Omental fat pad (tissue), 4 donors: ENCODE results near the gene RHEX. TPM values are rescaled to one million over a fixed set of nuclear protein-coding genes. Genes with fewer than 3 reads are reported as not detected.

Source experiments
- ATAC-seq: fragments of 150-250 bp; one replicate; pipeline ENCODE4 v1.9.1; 2016; ENCODE audit warnings: mild to moderate bottlenecking, moderate library complexity; ENCODE audit not compliant: low FRiP score
- DNase-seq: peaks from one replicate; pipeline ENCODE4 v3.0.0-alpha.2; 2019; ENCODE audit warnings: low spot score
- total RNA-seq, 4 donors: library from RNA; depleted of rRNA; stranded (reverse); fragments of >200 nt; gene quantifications; one replicate each; pipeline ENCODE4 v1.1.0, GENCODE V29; 2016
- TF ChIP-seq, protein P1 (sequence below), 3 donors: fragments of 450-650 bp; IDR thresholded peaks; one replicate each; pipeline ENCODE4 v1.5.1; 2016 to 2017; ENCODE audit warnings: antibody characterized with exemption in 3 of 3, mild to moderate bottlenecking in 3 of 3, moderate library complexity in 2 of 3

Gene RHEX
- total RNA-seq, 4 donors from 2014 or later, result 1.1 to 5.4 (median 1.8) TPM

DNA sequence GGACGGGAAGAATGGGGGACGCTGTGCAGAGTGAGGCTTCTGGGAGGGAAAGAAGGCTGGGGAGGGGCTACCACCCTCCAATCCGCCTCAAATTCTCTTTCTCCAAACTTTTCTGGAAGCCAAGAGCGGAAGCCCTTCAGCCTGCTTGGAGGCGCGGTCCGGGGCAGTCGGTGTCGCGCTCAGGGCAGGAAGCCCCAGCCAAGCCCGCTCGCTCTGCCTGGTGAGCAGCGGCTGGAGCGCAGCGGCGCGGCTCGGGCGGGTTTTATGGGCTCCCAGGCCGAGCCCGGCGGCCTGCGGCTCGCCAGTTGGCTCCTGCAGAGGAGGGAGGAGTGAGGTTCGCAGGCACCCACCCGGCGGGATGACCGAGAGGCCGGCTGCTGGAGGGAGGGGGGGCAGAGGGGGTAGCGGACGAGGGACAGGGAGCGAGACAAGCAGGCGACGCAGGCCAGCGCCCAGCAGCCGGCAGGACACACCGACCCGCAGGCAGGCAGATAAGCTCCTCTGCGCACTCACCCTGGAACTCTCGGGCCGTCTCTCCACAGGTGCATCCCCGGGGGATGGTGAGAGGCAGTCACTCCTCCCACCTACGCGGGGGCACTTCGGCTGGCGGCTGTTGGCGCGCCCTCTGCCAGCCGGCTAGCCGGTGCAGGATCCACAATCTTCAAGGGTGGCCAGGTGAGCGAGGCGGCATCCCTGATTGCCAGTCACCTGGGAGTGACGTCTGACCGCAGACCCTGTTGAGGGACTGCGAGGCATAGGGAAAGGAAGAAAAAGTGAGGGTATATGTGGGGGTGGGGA is 64.4 kb downstream of the RHEX start, which contains the start of gene AVPR1B:
Gene AVPR1B (minus strand): TSS at position 238 of the 798 bp plus-strand sequence. CDS start 498 bp downstream, outside the sequence.
- ATAC-seq (peak; percentile 65), DNase-seq (no peak)
- TF ChIP-seq, protein P1, sequence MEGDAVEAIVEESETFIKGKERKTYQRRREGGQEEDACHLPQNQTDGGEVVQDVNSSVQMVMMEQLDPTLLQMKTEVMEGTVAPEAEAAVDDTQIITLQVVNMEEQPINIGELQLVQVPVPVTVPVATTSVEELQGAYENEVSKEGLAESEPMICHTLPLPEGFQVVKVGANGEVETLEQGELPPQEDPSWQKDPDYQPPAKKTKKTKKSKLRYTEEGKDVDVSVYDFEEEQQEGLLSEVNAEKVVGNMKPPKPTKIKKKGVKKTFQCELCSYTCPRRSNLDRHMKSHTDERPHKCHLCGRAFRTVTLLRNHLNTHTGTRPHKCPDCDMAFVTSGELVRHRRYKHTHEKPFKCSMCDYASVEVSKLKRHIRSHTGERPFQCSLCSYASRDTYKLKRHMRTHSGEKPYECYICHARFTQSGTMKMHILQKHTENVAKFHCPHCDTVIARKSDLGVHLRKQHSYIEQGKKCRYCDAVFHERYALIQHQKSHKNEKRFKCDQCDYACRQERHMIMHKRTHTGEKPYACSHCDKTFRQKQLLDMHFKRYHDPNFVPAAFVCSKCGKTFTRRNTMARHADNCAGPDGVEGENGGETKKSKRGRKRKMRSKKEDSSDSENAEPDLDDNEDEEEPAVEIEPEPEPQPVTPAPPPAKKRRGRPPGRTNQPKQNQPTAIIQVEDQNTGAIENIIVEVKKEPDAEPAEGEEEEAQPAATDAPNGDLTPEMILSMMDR (IDR thresholded peaks at IDR 0.05), result no peak

DNA sequence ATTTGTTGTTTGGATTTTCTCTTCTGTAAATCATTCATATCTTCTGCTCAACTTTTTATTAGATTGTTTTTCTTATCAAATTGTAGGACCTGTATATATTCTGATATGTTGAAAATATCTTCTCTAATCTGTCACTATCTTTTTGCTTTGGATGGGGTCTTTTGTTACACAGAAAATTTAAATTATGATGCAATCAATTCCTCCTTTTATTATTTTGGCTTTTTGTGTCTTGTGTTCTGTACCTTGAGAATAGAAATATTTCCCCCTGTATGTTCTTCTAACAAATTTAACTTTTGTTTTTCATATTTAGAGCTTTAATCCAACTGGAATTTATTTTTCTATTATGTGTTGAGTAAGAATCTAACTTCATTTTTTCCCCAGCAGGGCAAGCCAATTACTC is 67.4 kb downstream of the RHEX start:
- DNase-seq, result no peak
- TF ChIP-seq, protein P1 (IDR thresholded peaks at IDR 0.05), result no peak
- no peak for ATAC-seq

DNA sequence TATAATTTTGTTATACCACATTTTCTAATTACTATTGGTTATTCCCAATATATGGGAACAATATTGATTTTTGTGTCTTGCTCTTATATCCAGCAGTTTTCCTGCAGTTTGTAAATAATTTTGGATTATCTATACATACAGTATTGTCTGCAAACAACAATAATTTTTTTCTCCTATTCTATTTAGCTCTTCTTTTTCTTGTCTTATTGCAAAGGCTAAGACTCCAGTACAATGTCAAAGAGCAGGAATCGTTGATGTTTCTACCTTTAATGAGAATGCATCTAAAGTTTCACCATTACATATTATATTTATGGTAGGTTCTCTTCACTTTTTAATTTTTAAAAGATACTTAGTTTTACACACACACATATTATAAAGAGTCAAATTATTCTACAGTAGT is 68.3 kb downstream of the RHEX start:
- TF ChIP-seq, protein P1 (IDR thresholded peaks at IDR 0.05), result no peak
- DNase-seq, result no peak
- ATAC-seq, result no peak

DNA sequence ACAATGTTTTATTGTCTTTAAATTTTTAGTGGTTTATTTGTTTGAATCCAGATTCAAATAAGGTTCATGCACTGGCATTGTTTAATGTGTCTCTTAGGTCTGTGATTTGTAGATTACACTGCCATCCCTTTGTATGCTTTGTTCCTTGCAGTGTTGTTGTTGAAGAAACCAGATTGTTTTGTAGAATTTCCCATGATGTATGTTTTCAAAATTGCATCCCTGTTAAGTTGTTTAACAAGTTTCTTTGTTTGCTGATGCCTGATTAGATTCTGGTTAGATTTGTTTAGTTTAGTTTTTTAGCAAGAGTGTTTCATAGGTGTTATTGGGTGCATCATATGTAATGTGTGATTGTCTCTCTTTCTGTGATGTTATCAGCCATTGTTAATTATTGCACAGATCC is 69.7 kb downstream of the RHEX start:
- no peak for DNase-seq
- TF ChIP-seq, protein P1 (IDR thresholded peaks at IDR 0.05), result no peak
- ATAC-seq, result no peak

DNA sequence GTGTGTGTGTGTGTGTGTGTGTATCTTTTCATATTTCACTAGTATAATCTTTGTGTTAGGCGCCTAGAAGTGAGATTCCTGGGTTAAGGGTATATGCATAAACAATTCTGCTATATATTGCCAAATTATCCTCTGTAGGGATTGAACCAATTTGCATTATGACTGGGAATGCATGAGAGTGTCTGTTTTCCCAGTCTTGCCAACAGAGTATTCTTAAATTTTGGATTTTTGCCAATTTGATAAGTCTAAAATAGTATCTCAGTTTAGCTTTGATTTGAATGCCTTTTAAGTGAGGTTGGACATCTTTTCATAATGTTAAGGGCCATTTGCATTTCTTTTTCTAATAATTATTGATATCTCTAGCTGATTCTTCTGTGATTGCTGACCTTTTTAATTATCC is 72.4 kb downstream of the RHEX start:
- TF ChIP-seq, protein P1 (IDR thresholded peaks at IDR 0.05), result no peak
- no peak for DNase-seq
- ATAC-seq, result no peak

DNA sequence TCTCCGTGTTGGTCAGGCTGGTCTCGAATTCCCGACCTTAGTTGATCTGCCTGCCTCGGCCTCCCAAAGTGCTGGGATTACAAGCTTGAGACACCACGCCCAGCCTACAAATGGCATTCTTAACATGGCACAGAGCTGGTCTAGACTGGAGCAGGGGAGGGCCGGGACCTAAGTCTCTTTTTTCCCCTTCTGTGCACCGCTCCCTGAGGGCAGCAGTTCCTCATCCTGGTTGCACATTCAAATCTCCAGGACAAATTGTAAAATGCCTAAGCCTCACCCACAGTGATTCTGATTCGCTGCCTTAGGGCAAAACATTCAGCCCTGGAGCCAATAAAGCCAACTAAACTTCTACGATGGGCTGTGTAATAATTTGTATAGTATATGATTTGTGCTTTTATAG is 74.4 kb downstream of the RHEX start:
- ATAC-seq, result no peak
- no peak for DNase-seq
- TF ChIP-seq, protein P1 (IDR thresholded peaks at IDR 0.05), result no peak

DNA sequence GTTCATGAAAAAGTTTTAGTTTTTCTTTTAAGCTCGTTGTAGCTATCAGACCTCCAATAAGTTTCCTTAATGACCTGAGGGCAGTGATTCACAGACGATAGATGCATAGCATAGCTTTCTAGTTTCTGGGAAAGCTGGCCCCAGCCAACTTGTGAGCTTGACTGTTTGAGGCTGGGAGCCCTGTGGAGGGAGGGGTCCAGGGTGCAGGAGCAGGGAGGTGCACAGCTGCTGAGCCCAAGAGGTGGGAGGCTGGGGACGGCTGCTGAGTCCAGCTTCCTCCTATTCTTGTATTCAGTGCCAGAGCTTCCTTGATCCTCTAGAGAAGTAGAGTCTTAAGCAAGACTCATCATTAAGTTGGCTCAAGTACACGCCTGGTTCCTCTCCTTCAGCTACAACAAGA is 75.2 kb downstream of the RHEX start:
- ATAC-seq (no peak), DNase-seq (no peak)
- TF ChIP-seq, protein P1 (IDR thresholded peaks at IDR 0.05), result no peak
